Gastroesophageal sphincter (tissue), 4 donors: ENCODE results near the gene KCNN1. TPM values are rescaled to one million over a fixed set of nuclear protein-coding genes. Genes with fewer than 3 reads are reported as not detected.

Source experiments
- ATAC-seq: fragments of 150-250 bp; one replicate; pipeline ENCODE4 v1.9.1; 2016; ENCODE audit warnings: mild to moderate bottlenecking, moderate library complexity
- H3K27ac ChIP-seq, 4 donors: fragments of 200-600 bp; sonication (generic) in 3 of 4; 1 replicate in 3 of 4; 2 replicates in 1 of 4; pipeline ENCODE4 v1.5.1; 2016 to 2019
- H3K27me3 ChIP-seq: fragments of 200-600 bp; sonication (generic); one replicate; pipeline ENCODE4 v1.5.1; 2019
- H3K36me3 ChIP-seq, 2 donors: fragments of 200-600 bp; sonication (generic); one replicate each; pipeline ENCODE4 v1.5.1; 2019; ENCODE audit warnings: control low read depth in 1 of 2
- H3K4me1 ChIP-seq, 3 donors: fragments of 200-600 bp; sonication (generic); 1 replicate in 2 of 3; 2 replicates in 1 of 3; pipeline ENCODE4 v1.5.1; 2016 to 2019; ENCODE audit warnings: control low read depth in 2 of 3
- H3K4me3 ChIP-seq, 2 donors: fragments of 200-600 bp; sonication (generic); one replicate each; pipeline ENCODE4 v1.5.1; 2019; ENCODE audit warnings: mild to moderate bottlenecking in 1 of 2, moderate library complexity in 1 of 2
- H3K9me3 ChIP-seq, 3 donors: fragments of 200-600 bp; sonication (generic); one replicate each; pipeline ENCODE4 v1.5.1; 2017 to 2019; ENCODE audit warnings: control low read depth in 2 of 3
- EP300 ChIP-seq: sonication (generic); formaldehyde crosslinking; IDR thresholded peaks from one replicate; pipeline ENCODE4 v1.6.1; 2017; ENCODE audit warnings: antibody characterized with exemption, mild to moderate bottlenecking
- POLR2A ChIP-seq, 2 donors: fragments of 450-650 bp; IDR thresholded peaks; one replicate each; pipeline ENCODE4 v1.6.1; 2017; ENCODE audit warnings: antibody characterized with exemption in 2 of 2, mild to moderate bottlenecking in 2 of 2, moderate library complexity in 1 of 2
- POLR2AphosphoS5 ChIP-seq: sonication (generic); formaldehyde crosslinking; IDR thresholded peaks from one replicate; pipeline ENCODE4 v1.6.1; 2017; ENCODE audit warnings: antibody characterized with exemption
- WGBS, 2 donors: methylation state at CpG; one replicate each; pipeline ENCODE4 v1.1.5; 2018; ENCODE audit warnings: low coverage in 1 of 2; 5-methylcytosine and 5-hydroxymethylcytosine counted together
- total RNA-seq, 4 donors: library from RNA; depleted of rRNA; stranded (reverse); fragments of >200 nt; gene quantifications; one replicate each; pipeline ENCODE4 v1.1.0, GENCODE V29; 2016
- TF ChIP-seq, protein P1 (sequence below), 4 experiments: fragments of 200-600 bp in 2 of 4; fragments of 450-650 bp in 2 of 4; sonication (generic) in 1 of 4; IDR thresholded peaks; one replicate each; pipeline ENCODE4 v1.5.1; 2017 to 2019; ENCODE audit warnings: antibody characterized with exemption in 4 of 4, mild to moderate bottlenecking in 2 of 4, moderate library complexity in 2 of 4

The KCNN1 gene
- total RNA-seq, 4 donors from 2014 or later: 0.20 to 0.89 TPM; not detected in 2

- no peaks in the 10 kb centered on the region for H3K9me3 ChIP-seq
- H3K27me3 ChIP-seq: peaks cover under 1% of the 10 kb centered on the region
- whole genome bisulfite sequencing, 2 donors: no CpG with 5 or more reads among the region's 57 CpGs
- H3K4me3 ChIP-seq: no peak overlapping the region
- TF ChIP-seq, protein P1, sequence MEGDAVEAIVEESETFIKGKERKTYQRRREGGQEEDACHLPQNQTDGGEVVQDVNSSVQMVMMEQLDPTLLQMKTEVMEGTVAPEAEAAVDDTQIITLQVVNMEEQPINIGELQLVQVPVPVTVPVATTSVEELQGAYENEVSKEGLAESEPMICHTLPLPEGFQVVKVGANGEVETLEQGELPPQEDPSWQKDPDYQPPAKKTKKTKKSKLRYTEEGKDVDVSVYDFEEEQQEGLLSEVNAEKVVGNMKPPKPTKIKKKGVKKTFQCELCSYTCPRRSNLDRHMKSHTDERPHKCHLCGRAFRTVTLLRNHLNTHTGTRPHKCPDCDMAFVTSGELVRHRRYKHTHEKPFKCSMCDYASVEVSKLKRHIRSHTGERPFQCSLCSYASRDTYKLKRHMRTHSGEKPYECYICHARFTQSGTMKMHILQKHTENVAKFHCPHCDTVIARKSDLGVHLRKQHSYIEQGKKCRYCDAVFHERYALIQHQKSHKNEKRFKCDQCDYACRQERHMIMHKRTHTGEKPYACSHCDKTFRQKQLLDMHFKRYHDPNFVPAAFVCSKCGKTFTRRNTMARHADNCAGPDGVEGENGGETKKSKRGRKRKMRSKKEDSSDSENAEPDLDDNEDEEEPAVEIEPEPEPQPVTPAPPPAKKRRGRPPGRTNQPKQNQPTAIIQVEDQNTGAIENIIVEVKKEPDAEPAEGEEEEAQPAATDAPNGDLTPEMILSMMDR (IDR thresholded peaks at IDR 0.05): no peak
- TF ChIP-seq POLR2A (IDR thresholded peaks at IDR 0.05) (no peak), EP300 (no peak), POLR2AphosphoS5 (no peak)
- ATAC-seq: no peak
- peaks cover 0 to 44% (median 5%) of the 10 kb centered on the region in 3 donors for H3K4me1 ChIP-seq
- peaks cover 0 to 55% of the 10 kb centered on the region in 2 donors for H3K36me3 ChIP-seq
- H3K27ac ChIP-seq: peak overlapping the region in 2 of 4 donors; percentile 20 to 39
Observed at GRCh38 chr19:17943274-17944221, 23.4 kb upstream of the KCNN1 start.

- Histone ChIP-seq H3K27me3 (peaks cover 8% of the 10 kb centered on the region), H3K27ac (peak overlapping the region in 2 of 4 donors; percentile 20 to 39), H3K4me1 (peaks cover 0 to 52% (median 9%) of the 10 kb centered on the region in 3 donors), H3K36me3 (peaks cover 0 to 48% of the 10 kb centered on the region in 2 donors), H3K4me3 (no peak overlapping the region), H3K9me3 (no peaks in the 10 kb centered on the region)
- no peak for TF ChIP-seq POLR2A (IDR thresholded peaks at IDR 0.05)
- TF ChIP-seq, protein P1 (IDR thresholded peaks at IDR 0.05): no peak
- TF ChIP-seq EP300: no peak
- no peak for TF ChIP-seq POLR2AphosphoS5
- 24 to 33% methylated on average over 1 to 4 of the region's 4 CpGs for WGBS, 2 donors
- no peak for ATAC-seq
Observed at GRCh38 chr19:17944301-17944700, 22.6 kb upstream of the KCNN1 start.

GRCh38 chr19:17946965-17947784 lies 19.7 kb upstream of the KCNN1 start:
- Histone ChIP-seq H3K27me3 (peaks cover 37% of the 10 kb centered on the region), H3K36me3 (peaks cover 0 to 19% of the 10 kb centered on the region in 2 donors), H3K4me1 (peaks cover 0 to 81% (median 30%) of the 10 kb centered on the region in 3 donors), H3K9me3 (no peaks in the 10 kb centered on the region), H3K27ac (peak overlapping the region in 3 of 4 donors; percentile 66 to 80 (median 72)), H3K4me3 (peak overlapping the region; percentile 60 to 90)
- WGBS, 2 donors: 9 to 10% methylated on average over 6 to 16 of the region's 29 CpGs
- TF ChIP-seq, protein P1 (IDR thresholded peaks at IDR 0.05): peak in 1 of 4 experiments; percentile 22
- no peak for TF ChIP-seq POLR2AphosphoS5
- peak; percentile 55 for ATAC-seq

DNA sequence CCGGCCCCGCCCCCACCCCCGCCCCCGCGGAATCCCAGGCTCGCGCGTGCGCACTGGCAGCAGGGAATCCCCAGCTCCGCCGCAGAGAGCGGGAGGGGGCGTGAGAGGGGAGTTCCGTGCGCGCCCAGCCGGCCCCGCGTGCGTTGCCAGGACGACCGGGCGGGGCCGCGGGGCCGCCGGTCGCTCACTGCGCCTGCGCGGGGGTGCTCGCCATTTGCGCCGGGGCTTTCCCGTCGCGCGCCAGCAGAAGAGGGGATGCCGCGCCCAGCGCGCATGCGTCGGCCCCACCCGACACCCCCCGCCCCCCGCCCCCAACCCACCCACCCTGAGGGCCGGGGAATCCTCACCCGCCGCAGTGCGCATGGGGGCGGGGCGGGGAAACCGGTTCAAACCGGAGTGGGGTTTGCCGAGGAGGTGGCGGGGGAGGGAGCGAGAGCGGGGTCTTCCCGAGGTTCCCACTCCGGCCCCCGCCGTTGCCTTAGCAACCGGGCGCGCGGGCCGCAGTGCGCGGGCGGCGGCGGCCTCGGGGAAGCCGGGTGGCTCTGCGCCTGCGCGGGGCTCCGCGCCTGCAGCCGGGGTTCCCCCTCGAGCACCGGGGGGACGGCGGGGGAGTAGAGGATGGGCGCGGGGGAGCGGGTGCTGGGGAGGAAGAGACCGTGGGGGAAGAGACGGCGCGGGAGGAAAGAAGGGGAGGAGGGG lies 18.9 kb upstream of the KCNN1 start:
- H3K9me3 ChIP-seq: no peaks in the 10 kb centered on the region
- peak overlapping the region in 3 of 4 donors; percentile 66 to 80 (median 72) for H3K27ac ChIP-seq
- peak overlapping the region; percentile 60 to 90 for H3K4me3 ChIP-seq
- H3K27me3 ChIP-seq: peaks cover 45% of the 10 kb centered on the region
- WGBS, 2 donors: no CpG with 5 or more reads among the region's 92 CpGs
- peak; percentile 93 for ATAC-seq
- peaks cover 0 to 12% of the 10 kb centered on the region in 2 donors for H3K36me3 ChIP-seq
- TF ChIP-seq POLR2AphosphoS5: peak; percentile 42
- TF ChIP-seq POLR2A (IDR thresholded peaks at IDR 0.05): no peak
- H3K4me1 ChIP-seq: peaks cover 0 to 86% (median 34%) of the 10 kb centered on the region in 3 donors
